ENCODE data around the gene ZNF543. TPM values are rescaled to one million over a fixed set of nuclear protein-coding genes. Genes with fewer than 3 reads are reported as not detected.
"Not testable (repeated sequence)": the region's sequence is repeated elsewhere in the genome, so short reads cannot be mapped to it uniquely, and the experiment has no call there.

ZNF543 gene
- total RNA-seq, 2 experiments from 2014 or later, result 8.2 to 8.4 TPM

- Mint-ChIP-seq H3K4me3 (peak within 1 kb of the TSS; percentile 87), H3K36me3 (peaks cover 56% of the 10 kb centered on the region), H3K9me3 (peaks cover 36% of the 10 kb centered on the region)
Observed at GRCh38 chr19:57350877-57351805, 30.9 kb downstream of the ZNF543 start, which contains the start of gene ZNF304. ZNF304 (plus strand) TSS chr19:57351271; CDS start chr19:57351665, 394 bp downstream.

GRCh38 chr19:57351867-57352266 is 31.6 kb downstream of the ZNF543 start:
- Mint-ChIP-seq H3K9me3 (peaks cover 42% of the 10 kb centered on the region), H3K36me3 (peaks cover 61% of the 10 kb centered on the region), H3K4me3 (peak overlapping the region; percentile 87), H3K27me3 (no peaks in the 10 kb centered on the region), H3K4me1 (peaks cover 23% of the 10 kb centered on the region), H3K27ac (peak overlapping the region; percentile 92)
- peak; percentile 3 for DNase-seq

More at GRCh38 chr19:57350877-57351805, 30.9 kb downstream of the ZNF543 start, which contains the start of gene ZNF304:
- Mint-ChIP-seq H3K27ac (peak within 1 kb of the TSS; percentile 92), H3K4me1 (peaks cover 23% of the 10 kb centered on the region), H3K27me3 (no peaks in the 10 kb centered on the region)
- DNase-seq, result peak; percentile 86

DNA sequence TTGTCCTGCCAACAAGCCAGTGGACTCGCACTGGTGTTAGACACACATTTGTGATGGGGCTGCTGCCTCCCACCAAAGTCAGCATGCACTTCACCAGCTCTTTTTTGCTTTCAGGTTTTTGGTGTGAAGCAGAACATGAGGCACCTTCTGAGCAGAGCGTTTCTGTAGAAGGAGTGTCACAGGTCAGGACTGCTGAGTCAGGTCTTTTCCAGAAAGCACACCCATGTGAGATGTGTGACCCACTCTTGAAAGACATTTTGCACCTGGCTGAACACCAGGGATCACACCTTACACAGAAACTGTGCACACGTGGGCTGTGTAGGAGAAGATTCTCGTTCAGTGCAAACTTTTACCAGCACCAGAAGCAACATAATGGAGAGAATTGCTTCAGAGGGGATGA is 35.6 kb downstream of the ZNF543 start:
- no peak overlapping the region for H3K4me3 Mint-ChIP-seq
- no peak overlapping the region for H3K27ac Mint-ChIP-seq
- no peaks in the 10 kb centered on the region for H3K27me3 Mint-ChIP-seq
- H3K4me1 Mint-ChIP-seq, result peaks cover 21% of the 10 kb centered on the region
- H3K36me3 Mint-ChIP-seq, result peaks cover 92% of the 10 kb centered on the region
- peaks cover 53% of the 10 kb centered on the region for H3K9me3 Mint-ChIP-seq
- no peak for DNase-seq

- H3K27me3 Mint-ChIP-seq, result no peaks in the 10 kb centered on the region
- H3K36me3 Mint-ChIP-seq, result peaks cover 81% of the 10 kb centered on the region
- H3K4me1 Mint-ChIP-seq, result peaks cover 12% of the 10 kb centered on the region
- H3K4me3 Mint-ChIP-seq, result no peak overlapping the region
- peaks cover 55% of the 10 kb centered on the region for H3K9me3 Mint-ChIP-seq
- no peak overlapping the region for H3K27ac Mint-ChIP-seq
- DNase-seq, result no peak
Observed at GRCh38 chr19:57357406-57357805, 37.1 kb downstream of the ZNF543 start.

GRCh38 chr19:57359300-57359699 is 39.0 kb downstream of the ZNF543 start:
- H3K27ac Mint-ChIP-seq, result no peak overlapping the region
- peaks cover 48% of the 10 kb centered on the region for H3K9me3 Mint-ChIP-seq
- H3K4me3 Mint-ChIP-seq, result no peak overlapping the region
- peaks cover 10% of the 10 kb centered on the region for H3K4me1 Mint-ChIP-seq
- no peak for DNase-seq
- peaks cover 70% of the 10 kb centered on the region for H3K36me3 Mint-ChIP-seq
- no peaks in the 10 kb centered on the region for H3K27me3 Mint-ChIP-seq

- Mint-ChIP-seq H3K4me1 (peaks cover 10% of the 10 kb centered on the region), H3K9me3 (peaks cover 25% of the 10 kb centered on the region), H3K36me3 (peaks cover 58% of the 10 kb centered on the region), H3K27ac (peak overlapping the region; percentile 97), H3K4me3 (peak overlapping the region; percentile 91), H3K27me3 (no peaks in the 10 kb centered on the region)
- DNase-seq, result no peak
Observed at GRCh38 chr19:57362419-57362818, 42.1 kb downstream of the ZNF543 start.

DNA sequence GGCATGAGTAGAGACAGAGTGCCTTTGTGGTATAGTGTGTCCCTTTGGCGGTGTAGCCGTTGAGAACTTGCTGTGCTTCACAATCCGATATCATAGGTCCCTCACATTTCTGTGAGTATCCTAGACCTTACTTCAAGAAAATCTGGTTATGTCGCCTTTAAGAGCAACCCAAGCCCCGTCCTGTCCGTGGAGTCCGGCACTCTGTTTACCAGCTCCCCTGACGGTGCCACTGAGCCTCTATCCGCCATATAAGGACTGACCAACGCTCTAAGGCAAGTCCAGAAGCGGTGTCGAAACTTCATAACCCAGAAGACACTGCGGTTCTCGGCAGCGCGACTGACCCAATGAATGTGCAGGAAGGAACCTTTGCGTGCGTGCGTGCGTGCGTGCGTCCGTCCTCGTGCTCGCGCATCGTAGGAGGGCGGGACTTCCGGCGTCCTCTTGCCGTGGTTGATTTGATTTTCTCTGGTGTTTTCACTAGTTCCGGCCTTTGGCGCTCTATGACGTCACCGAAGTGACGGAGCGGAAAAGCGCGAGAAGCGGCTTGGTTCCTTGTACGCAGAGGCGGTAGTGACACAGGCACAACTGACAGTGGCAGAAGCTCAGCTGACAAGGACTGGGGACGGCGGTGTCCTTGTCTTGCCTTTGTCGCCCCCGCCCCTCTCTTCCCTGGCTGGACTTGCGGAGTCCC is 42.9 kb downstream of the ZNF543 start, which contains the start of the genes TRAPPC2B and ZNF547:
TSS of gene TRAPPC2B (plus strand) at position 555 of the 691 bp plus-strand sequence. CDS start 1,283 bp downstream, outside the sequence.
TSS of gene ZNF547 (plus strand) at position 555 of the 691 bp plus-strand sequence. CDS start 5,005 bp downstream, outside the sequence.
- peaks cover 55% of the 10 kb centered on the region for H3K36me3 Mint-ChIP-seq

DNA sequence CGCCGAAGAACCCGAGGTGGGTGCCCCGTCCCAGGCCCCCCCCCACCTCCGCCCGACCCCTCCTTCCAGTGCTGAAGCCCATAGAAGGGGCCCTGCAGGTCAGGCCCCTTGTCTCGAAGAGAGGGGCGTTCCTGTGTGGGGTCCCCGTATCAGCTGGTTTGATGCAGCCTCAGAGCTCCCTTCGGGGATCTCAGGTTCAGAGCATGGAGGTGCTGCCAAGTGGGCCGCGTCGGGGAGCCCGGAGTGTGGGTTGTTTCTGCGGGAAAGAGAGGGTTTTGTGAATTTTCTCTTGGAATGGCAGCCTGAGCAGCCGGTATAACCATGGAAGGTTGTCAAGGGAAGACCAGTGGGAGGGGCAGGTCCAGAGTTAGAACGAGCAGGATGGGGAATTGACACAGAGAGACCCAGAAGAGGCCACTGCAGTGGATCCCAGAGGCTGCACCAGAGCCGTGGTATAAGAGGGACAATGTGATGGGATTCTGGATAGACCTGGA is 43.5 kb downstream of the ZNF543 start:
- H3K36me3 Mint-ChIP-seq, result peaks cover 53% of the 10 kb centered on the region
- H3K27ac Mint-ChIP-seq, result peak overlapping the region; percentile 97
- no peak for DNase-seq
- H3K27me3 Mint-ChIP-seq, result no peaks in the 10 kb centered on the region
- peaks cover 20% of the 10 kb centered on the region for H3K9me3 Mint-ChIP-seq
- peak overlapping the region; percentile 91 for H3K4me3 Mint-ChIP-seq
- H3K4me1 Mint-ChIP-seq, result peaks cover 10% of the 10 kb centered on the region

More for the DNA sequence above, 42.9 kb downstream of the ZNF543 start, which contains the start of the genes TRAPPC2B and ZNF547:
- peaks cover 10% of the 10 kb centered on the region for H3K4me1 Mint-ChIP-seq
- H3K27ac Mint-ChIP-seq, result peak within 1 kb of the TSS; percentile 97
- DNase-seq, result peak; percentile 97
- H3K9me3 Mint-ChIP-seq, result peaks cover 23% of the 10 kb centered on the region
- H3K4me3 Mint-ChIP-seq, result peak within 1 kb of the TSS; percentile 91
- no peaks in the 10 kb centered on the region for H3K27me3 Mint-ChIP-seq

GRCh38 chr19:57366776-57367175 is 46.5 kb downstream of the ZNF543 start:
- H3K27ac Mint-ChIP-seq, result no peak overlapping the region
- peaks cover 10% of the 10 kb centered on the region for H3K4me1 Mint-ChIP-seq
- peaks cover 58% of the 10 kb centered on the region for H3K36me3 Mint-ChIP-seq
- DNase-seq, result no peak
- H3K9me3 Mint-ChIP-seq, result peaks cover 11% of the 10 kb centered on the region
- no peak overlapping the region for H3K4me3 Mint-ChIP-seq
- H3K27me3 Mint-ChIP-seq, result no peaks in the 10 kb centered on the region

DNA sequence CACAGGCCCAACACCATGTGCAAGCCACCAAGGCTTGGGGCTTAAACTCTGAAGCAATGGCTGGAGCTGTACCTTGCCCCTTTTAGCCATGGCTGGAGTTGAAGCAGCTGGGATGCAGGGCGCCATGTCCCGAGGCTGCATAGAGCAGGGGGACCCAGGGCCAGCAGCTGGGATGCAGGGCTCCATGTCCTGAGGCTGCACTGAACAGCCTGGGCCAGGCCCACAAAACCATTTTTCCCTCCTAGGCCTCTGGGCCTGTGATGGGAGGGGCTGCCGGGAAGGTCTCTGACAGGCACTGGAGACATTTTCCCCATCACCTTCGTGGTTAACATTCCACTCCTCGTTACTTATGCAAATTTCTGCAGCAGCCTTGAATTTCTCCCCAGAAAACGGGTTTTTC is 53.9 kb downstream of the ZNF543 start:
- Mint-ChIP-seq H3K36me3 (peaks cover 92% of the 10 kb centered on the region), H3K9me3 (peaks cover 41% of the 10 kb centered on the region), H3K27ac (no peak overlapping the region), H3K4me3 (no peak overlapping the region), H3K4me1 (no peaks in the 10 kb centered on the region), H3K27me3 (no peaks in the 10 kb centered on the region)
- no peak for DNase-seq

DNA sequence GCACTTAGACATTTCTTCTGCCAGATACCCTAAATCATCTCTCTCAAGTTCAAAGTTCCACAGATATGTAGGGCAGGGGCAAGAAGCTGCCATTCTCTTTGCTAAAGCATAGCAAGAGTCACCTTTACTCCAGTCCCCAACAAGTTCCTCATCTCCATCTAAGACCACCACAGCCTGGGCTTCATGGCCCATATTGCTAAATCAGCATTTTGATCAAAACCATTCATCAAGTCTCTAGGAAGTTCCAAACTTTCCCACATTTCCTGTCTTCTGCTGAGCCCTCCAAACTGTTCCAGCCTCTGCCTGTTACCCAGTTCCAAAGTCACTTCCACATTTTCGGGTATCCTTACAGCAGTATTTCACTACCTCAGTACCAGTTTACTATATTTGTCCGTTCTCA is 54.4 kb downstream of the ZNF543 start:
- H3K27ac Mint-ChIP-seq, H3K27me3 Mint-ChIP-seq, H3K4me3 Mint-ChIP-seq, DNase-seq, H3K4me1 Mint-ChIP-seq: not testable (repeated sequence)
- Mint-ChIP-seq H3K9me3 (peaks cover 44% of the 10 kb centered on the region), H3K36me3 (peaks cover 93% of the 10 kb centered on the region)

- H3K4me3 Mint-ChIP-seq, result no peak overlapping the region
- peaks cover 52% of the 10 kb centered on the region for H3K9me3 Mint-ChIP-seq
- H3K4me1 Mint-ChIP-seq, result no peaks in the 10 kb centered on the region
- no peak for DNase-seq
- no peak overlapping the region for H3K27ac Mint-ChIP-seq
- no peaks in the 10 kb centered on the region for H3K27me3 Mint-ChIP-seq
- peaks cover 82% of the 10 kb centered on the region for H3K36me3 Mint-ChIP-seq
Observed at GRCh38 chr19:57376151-57376550, 55.9 kb downstream of the ZNF543 start.

GRCh38 chr19:57377498-57378146 is 57.4 kb downstream of the ZNF543 start:
- H3K9me3 Mint-ChIP-seq, result peaks cover 54% of the 10 kb centered on the region
- peaks cover 72% of the 10 kb centered on the region for H3K36me3 Mint-ChIP-seq
- H3K27ac Mint-ChIP-seq, result no peak overlapping the region
- H3K27me3 Mint-ChIP-seq, result no peaks in the 10 kb centered on the region
- DNase-seq, result no peak
- H3K4me1 Mint-ChIP-seq, result no peaks in the 10 kb centered on the region
- no peak overlapping the region for H3K4me3 Mint-ChIP-seq
